OCI-LY7 (cell line): Measurements from ENCODE around the gene INSM1. TPM values are rescaled to one million over a fixed set of nuclear protein-coding genes. Genes with fewer than 3 reads are reported as not detected.

Experiments
- BruUV-seq: library from RNA; stranded (reverse); fragments of 400-500 nt; replicated peaks from 2 replicates; lab custom pipeline; 2021; lab: Mats Ljungman, UMichigan
- CTCF ChIA-PET: fragments of 300-600 bp; sonication (Branson Sonifier 250); formaldehyde crosslinking; loops from one replicate; lab custom pipeline; 2022; ENCODE audit warnings: antibody characterized with exemption; ENCODE audit not compliant: unreplicated experiment; lab: Charles Lee
- POLR2A ChIA-PET: fragments of 300-600 bp; sonication (Branson Sonifier 250); formaldehyde crosslinking; loops from one replicate; lab custom pipeline; 2022; ENCODE audit warnings: antibody characterized with exemption; lab: Charles Lee
- DNase-seq: peaks from one replicate; pipeline ENCODE4 v3.0.0-alpha.2; 2015; ENCODE audit warnings: low spot score
- H2AFZ ChIP-seq: fragments of 200-600 bp; sonication (generic), shearing (Covaris generic); 2 replicates; pipeline ENCODE4 v1.6.1; 2014; ENCODE audit warnings: mild to moderate bottlenecking, antibody characterized with exemption, low read length, moderate library complexity
- H3K27ac ChIP-seq: fragments of 200-600 bp; sonication (generic); 2 replicates; pipeline ENCODE4 v1.5.1; 2014; ENCODE audit warnings: mixed run types, low read depth, mild to moderate bottlenecking, moderate library complexity, low read length, inconsistent platforms; ENCODE audit not compliant: poor library complexity, severe bottlenecking
- H3K36me3 ChIP-seq: fragments of 200-600 bp; sonication (generic); 2 replicates; pipeline ENCODE4 v1.6.1; 2014; ENCODE audit warnings: mild to moderate bottlenecking, antibody characterized with exemption, low read length, moderate library complexity, mixed read lengths; ENCODE audit not compliant: insufficient read depth
- H3K4me1 ChIP-seq: fragments of 200-600 bp; sonication (generic); 2 replicates; pipeline ENCODE4 v1.5.1; 2014; ENCODE audit warnings: mild to moderate bottlenecking, low read length; ENCODE audit not compliant: insufficient read depth, poor library complexity, severe bottlenecking
- H3K4me2 ChIP-seq: fragments of 200-600 bp; sonication (generic); 2 replicates; pipeline ENCODE4 v1.6.1; 2014; ENCODE audit warnings: mild to moderate bottlenecking, low read length
- H3K4me3 ChIP-seq: fragments of 200-600 bp; sonication (generic); 2 replicates; pipeline ENCODE4 v1.5.1; 2014; ENCODE audit warnings: mild to moderate bottlenecking, low read depth, low read length; ENCODE audit not compliant: poor library complexity, severe bottlenecking
- H3K79me2 ChIP-seq: fragments of 200-600 bp; sonication (generic); 2 replicates; pipeline ENCODE4 v1.6.1; 2016; ENCODE audit warnings: low read depth, mild to moderate bottlenecking, low read length, moderate library complexity, mixed read lengths; ENCODE audit not compliant: insufficient read depth
- H3K9me2 ChIP-seq: fragments of 200-600 bp; sonication (generic); 2 replicates; pipeline ENCODE4 v1.6.1; 2016; ENCODE audit warnings: mild to moderate bottlenecking, low read length, mixed read lengths; ENCODE audit not compliant: insufficient read depth
- H3K9me3 ChIP-seq: fragments of 200-600 bp; sonication (generic); 2 replicates; pipeline ENCODE4 v1.6.1; 2014; ENCODE audit warnings: mild to moderate bottlenecking, mixed run types, low read length, mixed read lengths
- H4K20me1 ChIP-seq: fragments of 200-600 bp; sonication (generic); 2 replicates; pipeline ENCODE4 v1.6.1; 2014; ENCODE audit warnings: mild to moderate bottlenecking, antibody characterized with exemption, low read length, moderate library complexity, mixed read lengths; ENCODE audit not compliant: insufficient read depth
- EZH2phosphoT487 ChIP-seq: fragments of 200-600 bp; sonication (generic); IDR thresholded peaks from 2 replicates; pipeline ENCODE4 v1.6.1; 2018; ENCODE audit warnings: low read depth, borderline replicate concordance, mild to moderate bottlenecking, mixed run types, antibody characterized with exemption, low read length, moderate library complexity, mixed read lengths
- intact Hi-C: fragments of 100-400 bp; cut with micrococcal nuclease; formaldehyde crosslinking; loops from one replicate; pipeline ENCODE4 v1.10.0; 2022; ENCODE audit not compliant: unreplicated experiment
- total RNA-seq, 2 experiments: library from RNA; depleted of rRNA in 1 of 2; stranded (reverse); fragments of >200 nt in 1 of 2; shearing (Covaris generic) in 1 of 2; gene quantifications; 2 replicates each; pipeline ENCODE4 v1.2.3, GENCODE V29; 2014 to 2022
- TF ChIP-seq, protein P1 (sequence below): fragments of 200-600 bp; sonication (generic); conservative IDR thresholded peaks from 2 replicates; pipeline ENCODE4 v1.5.1; 2014; ENCODE audit warnings: mild to moderate bottlenecking, antibody characterized with exemption, low read length, moderate library complexity, mixed read lengths

INSM1 gene
- total RNA-seq, 2 experiments from 2014 or later: not detected

DNA sequence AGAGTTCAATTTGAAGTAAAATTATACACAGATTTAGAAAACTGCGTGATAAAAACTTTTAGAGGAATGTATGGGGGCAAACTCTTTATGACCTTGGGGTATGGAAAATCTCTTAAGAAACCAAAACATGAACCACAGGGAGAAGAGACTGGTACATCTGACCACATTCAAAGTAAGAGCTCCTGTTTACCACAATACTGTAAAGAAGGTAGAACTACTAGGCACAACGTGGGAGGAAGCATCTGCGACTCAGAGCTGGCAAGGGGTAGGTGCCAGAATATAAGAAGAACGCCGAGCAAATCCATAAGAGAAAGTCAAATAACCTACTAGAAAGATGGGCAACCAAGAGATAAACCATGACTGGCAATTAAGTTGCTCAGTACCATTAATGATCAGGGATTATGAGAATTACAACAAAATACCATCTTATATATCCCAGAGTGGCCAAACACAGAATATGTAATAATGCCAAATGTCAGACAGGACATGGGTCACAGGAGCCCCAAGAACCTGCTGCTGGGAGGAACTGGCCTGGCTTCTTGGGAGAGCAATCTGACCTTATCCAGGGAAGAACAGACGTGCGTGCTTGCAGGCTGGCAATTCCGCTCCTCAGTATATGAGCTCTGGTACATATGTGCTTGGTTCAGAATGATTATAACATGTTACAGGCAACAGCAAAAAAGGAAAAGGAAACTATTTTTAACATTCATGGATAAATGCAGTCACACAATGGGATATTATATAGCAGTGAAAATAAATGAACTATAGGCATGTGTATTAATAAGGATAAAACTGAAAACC, 50.2 kb downstream of the INSM1 start:
- no peak overlapping the region for H2AFZ ChIP-seq
- H3K9me2 ChIP-seq: no peaks in the 10 kb centered on the region
- H3K79me2 ChIP-seq: no peaks in the 10 kb centered on the region
- intact Hi-C loops: no loop called here
- H3K9me3 ChIP-seq: no peaks in the 10 kb centered on the region
- ChIA-PET POLR2A (no interaction called here), CTCF (no interaction called here)
- H3K4me1 ChIP-seq: no peaks in the 10 kb centered on the region
- H3K4me2 ChIP-seq: no peak overlapping the region
- H3K27ac ChIP-seq: no peak overlapping the region
- no peak for TF ChIP-seq EZH2phosphoT487
- TF ChIP-seq, protein P1, sequence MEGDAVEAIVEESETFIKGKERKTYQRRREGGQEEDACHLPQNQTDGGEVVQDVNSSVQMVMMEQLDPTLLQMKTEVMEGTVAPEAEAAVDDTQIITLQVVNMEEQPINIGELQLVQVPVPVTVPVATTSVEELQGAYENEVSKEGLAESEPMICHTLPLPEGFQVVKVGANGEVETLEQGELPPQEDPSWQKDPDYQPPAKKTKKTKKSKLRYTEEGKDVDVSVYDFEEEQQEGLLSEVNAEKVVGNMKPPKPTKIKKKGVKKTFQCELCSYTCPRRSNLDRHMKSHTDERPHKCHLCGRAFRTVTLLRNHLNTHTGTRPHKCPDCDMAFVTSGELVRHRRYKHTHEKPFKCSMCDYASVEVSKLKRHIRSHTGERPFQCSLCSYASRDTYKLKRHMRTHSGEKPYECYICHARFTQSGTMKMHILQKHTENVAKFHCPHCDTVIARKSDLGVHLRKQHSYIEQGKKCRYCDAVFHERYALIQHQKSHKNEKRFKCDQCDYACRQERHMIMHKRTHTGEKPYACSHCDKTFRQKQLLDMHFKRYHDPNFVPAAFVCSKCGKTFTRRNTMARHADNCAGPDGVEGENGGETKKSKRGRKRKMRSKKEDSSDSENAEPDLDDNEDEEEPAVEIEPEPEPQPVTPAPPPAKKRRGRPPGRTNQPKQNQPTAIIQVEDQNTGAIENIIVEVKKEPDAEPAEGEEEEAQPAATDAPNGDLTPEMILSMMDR: no peak
- no peak overlapping the region for H3K4me3 ChIP-seq
- H4K20me1 ChIP-seq: no peaks in the 10 kb centered on the region
- no peak for DNase-seq
- BruUV-seq: no TSS peak
- H3K36me3 ChIP-seq: no peaks in the 10 kb centered on the region
